ENCODE results near the gene SAPCD2. TPM values are rescaled to one million over a fixed set of nuclear protein-coding genes. Genes with fewer than 3 reads are reported as not detected.
"Not testable (repeated sequence)": the region's sequence is repeated elsewhere in the genome, so short reads cannot be mapped to it uniquely, and the experiment has no call there.

SAPCD2 gene
- total RNA-seq, 1 experiment from 2014 or later, result 59.9 TPM

DNA sequence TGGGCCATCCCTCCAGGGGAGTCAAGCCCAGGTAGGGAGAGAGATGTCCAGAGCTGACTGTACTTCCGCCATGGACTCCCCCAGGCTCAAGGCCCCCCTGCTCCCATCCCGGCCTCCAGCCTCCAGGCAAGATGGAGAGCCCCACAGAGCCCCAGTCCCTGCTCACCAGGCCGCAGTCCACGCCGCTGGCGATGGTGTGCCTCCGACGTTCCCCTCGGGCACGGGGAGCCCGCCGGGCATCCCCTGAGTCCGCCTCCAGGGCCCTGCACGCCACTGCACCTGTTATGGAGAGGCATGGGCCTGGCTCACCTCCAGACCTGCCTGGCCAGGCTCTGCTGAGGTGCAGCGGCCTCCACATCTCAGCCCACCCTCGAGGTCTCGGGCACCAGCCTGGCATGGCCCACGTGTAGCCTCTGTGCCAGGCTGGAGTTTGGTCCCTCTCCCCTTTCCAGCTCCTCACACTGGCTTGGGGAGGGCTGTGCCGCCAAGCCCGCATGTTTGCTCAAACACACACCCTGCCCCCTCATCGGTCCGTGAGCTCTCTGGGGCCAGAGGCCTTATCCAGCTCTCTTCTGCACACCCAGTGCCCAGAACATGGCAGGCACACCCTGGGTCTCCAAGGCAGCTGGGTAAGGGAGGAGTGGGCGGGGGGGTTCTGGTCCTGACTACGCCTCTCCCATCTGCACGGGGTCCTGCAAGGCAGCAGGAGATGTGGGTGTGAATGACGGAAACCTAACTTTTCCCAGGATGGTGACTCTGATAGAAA is 4.1 kb downstream of the SAPCD2 start:
- Histone ChIP-seq H3K36me3 (replicated peaks; ENCODE audit: control insufficient read depth, insufficient read depth, low read length) (peaks cover 8% of the 10 kb centered on the region), H3K4me3 (ENCODE audit: insufficient read depth, low read depth, low read length) (no peak overlapping the region), H3K27me3 (ENCODE audit: control insufficient read depth, insufficient read depth, low read length) (no peaks in the 10 kb centered on the region)
- no peak for DNase-seq

DNA sequence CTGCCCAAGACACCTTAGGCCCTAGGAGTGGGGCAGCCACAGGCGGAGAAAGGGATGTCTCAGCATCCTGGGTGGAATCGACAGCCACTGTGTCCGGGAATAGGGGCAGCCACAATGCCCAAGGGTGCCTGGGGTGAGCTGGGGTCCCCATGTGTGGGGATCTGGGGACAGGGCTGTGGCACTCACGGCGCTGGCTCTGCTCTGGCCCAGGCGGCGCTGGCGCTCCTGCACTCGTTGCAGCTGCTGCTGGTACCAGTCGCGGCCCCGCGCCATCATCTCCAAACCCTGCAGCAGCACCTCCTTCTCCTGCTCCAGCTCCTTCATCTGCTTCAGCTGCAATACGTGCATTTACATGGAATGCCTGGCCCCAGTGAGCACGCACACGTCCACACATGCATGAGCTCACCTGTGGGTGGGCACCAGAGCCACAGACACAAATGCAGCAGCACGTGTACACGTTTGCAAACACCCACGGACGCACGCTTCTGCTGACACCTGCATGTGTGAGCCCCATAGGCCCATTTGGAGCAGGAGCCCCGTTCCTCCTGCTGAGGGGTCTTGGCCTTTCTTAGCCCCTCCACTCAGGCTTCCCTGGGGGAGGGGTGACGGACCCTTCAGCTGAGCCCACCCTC is 4.9 kb downstream of the SAPCD2 start:
- no peak for DNase-seq
- H3K36me3 ChIP-seq (replicated peaks; ENCODE audit: control insufficient read depth, insufficient read depth, low read length), result peaks cover 8% of the 10 kb centered on the region
- no peaks in the 10 kb centered on the region for H3K27me3 ChIP-seq (ENCODE audit: control insufficient read depth, insufficient read depth, low read length)
- H3K4me3 ChIP-seq (ENCODE audit: insufficient read depth, low read depth, low read length), result no peak overlapping the region

GRCh38 chr9:137064880-137065164 is 5.5 kb downstream of the SAPCD2 start:
- peaks cover 8% of the 10 kb centered on the region for H3K36me3 ChIP-seq (replicated peaks; ENCODE audit: control insufficient read depth, insufficient read depth, low read length)

GRCh38 chr9:137064027-137064879 is 6.1 kb downstream of the SAPCD2 start:
- peak; percentile 94 for DNase-seq
- no peak overlapping the region for H3K4me3 ChIP-seq (ENCODE audit: insufficient read depth, low read depth, low read length)
- no peaks in the 10 kb centered on the region for H3K27me3 ChIP-seq (ENCODE audit: control insufficient read depth, insufficient read depth, low read length)
- H3K36me3 ChIP-seq (replicated peaks; ENCODE audit: control insufficient read depth, insufficient read depth, low read length), result peaks cover 8% of the 10 kb centered on the region

More at GRCh38 chr9:137064880-137065164, 5.5 kb downstream of the SAPCD2 start:
- no peak for DNase-seq
- Histone ChIP-seq H3K27me3 (ENCODE audit: control insufficient read depth, insufficient read depth, low read length) (no peaks in the 10 kb centered on the region), H3K4me3 (ENCODE audit: insufficient read depth, low read depth, low read length) (no peak overlapping the region)

DNA sequence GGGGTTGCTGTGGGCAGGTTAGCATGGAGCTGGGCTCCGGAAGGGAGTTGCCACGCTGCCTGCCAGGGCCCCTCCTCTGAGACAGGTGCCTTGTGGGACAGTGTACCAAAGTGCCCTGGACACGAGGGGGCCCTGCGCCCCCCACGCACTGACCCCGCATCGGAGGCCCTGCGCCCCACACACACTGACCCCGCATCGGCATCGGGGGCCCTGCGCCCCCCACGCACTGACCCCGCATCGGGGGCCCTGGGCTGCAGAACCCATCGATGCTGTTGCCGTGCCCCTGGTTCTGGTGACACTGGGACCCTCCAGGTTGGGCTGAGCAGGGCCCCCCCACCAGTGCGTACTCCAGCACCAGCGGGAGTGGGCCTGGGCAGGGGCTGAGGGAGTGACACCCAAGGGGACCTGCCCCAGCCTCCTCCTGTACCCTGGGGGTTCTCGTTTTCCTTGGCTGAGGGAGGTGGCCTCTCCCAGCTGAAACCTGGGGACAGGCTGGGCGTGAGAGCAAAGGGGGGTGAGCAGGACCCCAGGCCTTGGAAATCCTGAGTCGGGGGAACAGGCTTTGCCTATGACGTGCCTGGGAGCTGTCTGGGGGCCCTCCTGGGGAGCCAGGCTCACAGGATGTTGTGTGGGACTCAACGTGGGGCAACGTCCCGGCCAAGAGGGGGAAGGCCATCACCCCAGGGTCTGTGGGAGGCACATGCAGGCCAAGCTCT is 6.9 kb downstream of the SAPCD2 start:
- no peak overlapping the region for H3K4me3 ChIP-seq (ENCODE audit: insufficient read depth, low read depth, low read length)
- H3K27me3 ChIP-seq (ENCODE audit: control insufficient read depth, insufficient read depth, low read length), result no peaks in the 10 kb centered on the region
- no peak for DNase-seq
- H3K36me3 ChIP-seq (replicated peaks; ENCODE audit: control insufficient read depth, insufficient read depth, low read length), result peaks cover 8% of the 10 kb centered on the region

- not testable (repeated sequence) for H3K36me3 ChIP-seq (replicated peaks; ENCODE audit: control insufficient read depth, insufficient read depth, low read length); DNase-seq; H3K27me3 ChIP-seq (ENCODE audit: control insufficient read depth, insufficient read depth, low read length); H3K4me3 ChIP-seq (ENCODE audit: insufficient read depth, low read depth, low read length)
Observed at GRCh38 chr9:137062798-137063197, 7.6 kb downstream of the SAPCD2 start.

DNA sequence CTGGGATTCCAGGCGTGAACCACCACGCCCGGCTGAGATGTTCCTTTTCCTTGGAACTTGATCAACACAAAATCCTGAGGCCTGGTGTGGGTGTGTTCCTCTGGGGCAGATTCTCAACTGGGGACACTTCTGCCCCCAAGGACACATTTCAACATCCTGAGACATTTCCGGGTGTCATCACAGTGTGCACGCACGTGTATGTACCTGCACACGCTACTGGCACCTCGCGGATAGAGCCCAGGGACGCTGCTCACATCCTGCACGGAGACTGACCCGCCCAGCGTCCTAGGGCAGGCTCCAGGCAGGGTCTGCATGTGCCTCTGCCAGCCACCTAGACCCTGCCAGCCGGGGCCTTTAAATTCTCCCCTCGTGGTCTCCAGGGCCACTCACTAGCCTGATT is 8.0 kb downstream of the SAPCD2 start:
- Histone ChIP-seq H3K36me3 (replicated peaks; ENCODE audit: control insufficient read depth, insufficient read depth, low read length) (peaks cover 8% of the 10 kb centered on the region), H3K27me3 (ENCODE audit: control insufficient read depth, insufficient read depth, low read length) (no peaks in the 10 kb centered on the region), H3K4me3 (ENCODE audit: insufficient read depth, low read depth, low read length) (no peak overlapping the region)
- DNase-seq, result no peak

DNA sequence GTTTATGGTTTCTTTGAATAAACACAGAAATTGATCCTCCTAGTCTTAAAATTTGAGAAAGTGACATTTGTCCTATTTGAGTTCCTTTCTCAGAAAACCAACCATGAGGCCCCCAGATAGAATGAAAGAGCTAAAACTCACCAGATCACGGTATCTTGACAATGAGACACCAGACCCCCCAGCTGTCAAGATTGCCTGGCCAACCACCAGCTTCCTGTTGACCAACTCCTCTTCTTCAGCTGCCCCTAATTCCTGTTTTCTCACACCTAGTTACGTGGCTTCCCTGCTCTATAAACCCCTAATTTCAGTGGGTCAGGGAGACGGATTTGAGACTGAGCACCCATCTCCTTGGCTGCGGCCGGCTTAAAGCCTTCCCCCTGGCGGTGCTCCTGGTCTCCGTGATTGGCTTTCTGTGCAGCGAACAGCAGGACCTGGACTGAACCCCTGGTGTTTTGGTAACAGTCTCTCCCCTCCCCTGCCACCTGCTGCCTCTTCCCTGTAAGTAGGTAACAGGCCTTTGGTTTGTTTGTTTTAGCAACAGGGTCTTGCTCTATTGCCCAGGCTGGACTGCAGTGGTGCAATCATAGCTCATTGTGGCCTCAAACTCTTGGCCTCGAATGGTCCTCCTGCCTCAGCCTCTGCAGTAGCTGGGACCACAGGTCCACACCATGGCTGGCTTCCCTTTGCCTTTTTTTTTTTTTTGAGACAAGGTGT is 11.7 kb downstream of the SAPCD2 start:
- no peak for DNase-seq
- Histone ChIP-seq H3K36me3 (replicated peaks; ENCODE audit: control insufficient read depth, insufficient read depth, low read length) (no peaks in the 10 kb centered on the region), H3K4me3 (ENCODE audit: insufficient read depth, low read depth, low read length) (no peak overlapping the region), H3K27me3 (ENCODE audit: control insufficient read depth, insufficient read depth, low read length) (peaks cover 17% of the 10 kb centered on the region)

DNA sequence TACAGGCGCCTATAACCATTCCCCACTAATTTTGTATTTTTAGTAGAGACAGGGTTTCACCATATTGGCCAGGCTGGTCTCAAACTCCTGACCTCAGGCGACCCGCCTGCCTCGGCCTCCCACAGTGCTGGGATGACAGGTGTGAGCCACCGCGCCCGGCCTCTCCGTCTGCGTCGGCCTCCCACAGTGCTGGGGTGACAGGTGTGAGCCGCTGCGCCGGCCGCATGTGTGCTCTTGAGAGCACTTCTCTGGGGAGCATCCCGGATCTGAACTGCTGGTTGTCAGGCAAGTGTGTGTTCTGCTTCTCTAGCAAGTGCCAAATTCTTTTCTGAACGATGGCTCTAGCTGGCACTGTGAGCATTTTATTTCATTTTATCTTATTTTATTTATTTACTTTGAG is 12.8 kb downstream of the SAPCD2 start:
- Histone ChIP-seq H3K4me3 (ENCODE audit: insufficient read depth, low read depth, low read length) (no peak overlapping the region), H3K36me3 (replicated peaks; ENCODE audit: control insufficient read depth, insufficient read depth, low read length) (no peaks in the 10 kb centered on the region), H3K27me3 (ENCODE audit: control insufficient read depth, insufficient read depth, low read length) (peaks cover 28% of the 10 kb centered on the region)
- no peak for DNase-seq

GRCh38 chr9:137056739-137057415 is 13.5 kb downstream of the SAPCD2 start:
- Histone ChIP-seq H3K27me3 (ENCODE audit: control insufficient read depth, insufficient read depth, low read length) (peaks cover 32% of the 10 kb centered on the region), H3K4me3 (ENCODE audit: insufficient read depth, low read depth, low read length) (no peak overlapping the region), H3K36me3 (replicated peaks; ENCODE audit: control insufficient read depth, insufficient read depth, low read length) (no peaks in the 10 kb centered on the region)
- DNase-seq, result no peak

GRCh38 chr9:137055385-137056364 is 14.7 kb downstream of the SAPCD2 start:
- peaks cover 32% of the 10 kb centered on the region for H3K27me3 ChIP-seq (ENCODE audit: control insufficient read depth, insufficient read depth, low read length)
- H3K4me3 ChIP-seq (ENCODE audit: insufficient read depth, low read depth, low read length), result no peak overlapping the region
- no peaks in the 10 kb centered on the region for H3K36me3 ChIP-seq (replicated peaks; ENCODE audit: control insufficient read depth, insufficient read depth, low read length)
- DNase-seq, result peak; percentile 78

DNA sequence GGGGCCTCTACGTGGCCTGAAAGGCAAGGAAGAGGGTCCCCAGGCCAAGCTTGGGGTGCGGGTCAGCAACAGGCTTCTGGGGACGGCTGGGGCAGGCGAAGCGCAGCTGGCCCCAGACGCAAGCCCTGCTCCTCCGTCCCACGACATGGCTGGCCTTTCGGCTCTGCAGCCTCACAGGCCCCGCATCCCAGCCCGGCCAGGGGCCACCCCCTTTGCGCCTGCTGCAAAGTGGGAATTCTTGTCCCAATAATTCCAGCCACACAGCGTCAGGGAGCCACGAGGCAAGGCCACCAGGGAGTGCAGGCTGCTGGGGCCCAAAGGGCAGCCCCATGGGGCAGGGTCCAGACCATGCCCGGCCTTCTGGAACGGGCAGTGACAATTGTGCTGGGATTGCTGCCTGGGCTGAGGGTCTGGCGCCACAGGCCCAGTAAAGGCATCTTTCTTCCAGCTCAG is 15.4 kb downstream of the SAPCD2 start:
- Histone ChIP-seq H3K27me3 (ENCODE audit: control insufficient read depth, insufficient read depth, low read length) (peaks cover 36% of the 10 kb centered on the region), H3K36me3 (replicated peaks; ENCODE audit: control insufficient read depth, insufficient read depth, low read length) (no peaks in the 10 kb centered on the region), H3K4me3 (ENCODE audit: insufficient read depth, low read depth, low read length) (no peak overlapping the region)
- no peak for DNase-seq

Measured in H7 (cell line).